GM21723 (cell line): Measurements from ENCODE around the gene TMC4.

Experiments
- ATAC-seq: cut with Tn5 transposase; IDR thresholded peaks from one replicate; pipeline ENCODE4 v1.9.1; 2021; ENCODE audit warnings: mild to moderate bottlenecking, moderate library complexity; ENCODE audit not compliant: unreplicated experiment

The TMC4 gene

GRCh38 chr19:54136086-54136863 lies 36.7 kb downstream of the TMC4 start:
- no peak for ATAC-seq

GRCh38 chr19:54133957-54134590 lies 38.9 kb downstream of the TMC4 start:
- no peak for ATAC-seq

GRCh38 chr19:54133312-54133956 lies 39.5 kb downstream of the TMC4 start:
- no peak for ATAC-seq

- no peak for ATAC-seq
Measured at GRCh38 chr19:54129617-54129996, 43.4 kb downstream of the TMC4 start.

- no peak for ATAC-seq
Measured at GRCh38 chr19:54128796-54129616, 44.0 kb downstream of the TMC4 start.

GRCh38 chr19:54128441-54128725 lies 44.6 kb downstream of the TMC4 start:
- no peak for ATAC-seq

GRCh38 chr19:54127688-54128440 lies 45.1 kb downstream of the TMC4 start:
- ATAC-seq: no peak

GRCh38 chr19:54125713-54126112 lies 47.2 kb downstream of the TMC4 start:
- ATAC-seq: no peak

GRCh38 chr19:54124393-54124792 lies 48.6 kb downstream of the TMC4 start:
- no peak for ATAC-seq

GRCh38 chr19:54123682-54124081 lies 49.3 kb downstream of the TMC4 start:
- ATAC-seq: no peak

GRCh38 chr19:54121259-54121658 lies 51.7 kb downstream of the TMC4 start:
- no peak for ATAC-seq

- peak; percentile 84 for ATAC-seq
Measured at GRCh38 chr19:54115109-54116063, 57.6 kb downstream of the TMC4 start, which contains the start of the genes PRPF31 and TFPT. PRPF31 (plus strand) TSS chr19:54115754; CDS start chr19:54118279, 2,525 bp downstream. TFPT (minus strand) TSS chr19:54115657; CDS start chr19:54115269, 388 bp downstream.

GRCh38 chr19:54114340-54115108 lies 58.4 kb downstream of the TMC4 start:
- no peak for ATAC-seq
